ENCODE measurements around the gene SLC25A11. TPM values are rescaled to one million over a fixed set of nuclear protein-coding genes. Genes with fewer than 3 reads are reported as not detected.
A peak's percentile ranks its signal among the peaks of the same experiment; 100 is the strongest.

SLC25A11 gene
- total and polyA plus RNA-seq, 2 donors (not counting 1 experiment from before 2014, with no cell fraction given) = 32.3 to 44.4 TPM

GRCh38 chr17:4950075-4950745 lies 10.4 kb upstream of the SLC25A11 start:
- WGBS (ENCODE audit: insufficient coverage) = 7% methylated on average over 48 of the region's 52 CpGs
- H3K4me2 ChIP-seq (replicated peaks; ENCODE audit: low read depth, low read length, poor library complexity, severe bottlenecking) = peak overlapping the region; percentile 98
- intact Hi-C loops (cut with micrococcal nuclease) = no loop called here
- H3K4me1 Mint-ChIP-seq = peaks cover 33% of the 10 kb centered on the region
- H3K4me3 Mint-ChIP-seq = peak overlapping the region; percentile 85
- ATAC-seq (ENCODE audit: low read depth) = no peak
- no peak for TF ChIP-seq EZH2 (IDR thresholded peaks at IDR 0.05; ENCODE audit: borderline replicate concordance, insufficient read depth, low read depth, low read length, poor library complexity, severe bottlenecking)
- no peak for TF ChIP-seq CTCF (IDR thresholded peaks at IDR 0.05)
- DNase-seq = peak; percentile 66
- H3K4me3 ChIP-seq (ENCODE audit: control extremely low read depth in 1 of 5, extremely low read depth in 1 of 5, insufficient read depth in 1 of 5, low read depth in 2 of 5, low read length in 4 of 5) = peak overlapping the region; percentile 21 to 99 (median 96)
- H3K27me3 Mint-ChIP-seq = no peaks in the 10 kb centered on the region
- peaks cover 37% of the 10 kb centered on the region for H3K79me2 ChIP-seq (ENCODE audit: control insufficient read depth, insufficient read depth, low read length)
- H2AFZ ChIP-seq (ENCODE audit: insufficient read depth, low read depth, low read length, poor library complexity, severe bottlenecking) = peak overlapping the region; percentile 97
- ChIA-PET CTCF (interaction anchor here (1.2 to 3.0 kb wide), 2 partner anchors 17 to 41 kb away, joined by 3 to 16 read pairs; partner anchors contain the start of gene SPAG7), POLR2A (interaction anchor here (0.7 to 4.9 kb wide), 3 partner anchors 10 to 17 kb away, joined by 3 to 81 read pairs (median 38); partner anchors contain the start of genes RNF167, SLC25A11 and SPAG7)
- peak overlapping the region; percentile 97 for H3K9ac ChIP-seq (ENCODE audit: low read length)
- H3K27ac ChIP-seq (ENCODE audit: low read length in 2 of 2) = peak overlapping the region; percentile 55 to 93
- no peaks in the 10 kb centered on the region for H3K27me3 ChIP-seq (replicated peaks in 1 of 4; ENCODE audit: control extremely low read depth in 1 of 4, control insufficient read depth in 3 of 4, insufficient read depth in 4 of 4, low read length in 3 of 4)
- H4K20me1 ChIP-seq (ENCODE audit: control insufficient read depth, insufficient read depth, low read length, poor library complexity, severe bottlenecking) = peaks cover 30% of the 10 kb centered on the region
- H3K27ac Mint-ChIP-seq = peak overlapping the region; percentile 90
- H3K4me1 ChIP-seq (ENCODE audit: control insufficient read depth in 2 of 2, insufficient read depth in 2 of 2, low read length in 2 of 2) = peaks cover 24 to 32% of the 10 kb centered on the region in 2 donors
- peaks cover 0 to 17% of the 10 kb centered on the region in 2 experiments for H3K36me3 ChIP-seq (replicated peaks in 1 of 2; ENCODE audit: control extremely low read depth in 1 of 2, control insufficient read depth in 1 of 2, extremely low read depth in 1 of 2, insufficient read depth in 2 of 2, low read length in 1 of 2)
- H3K9me3 ChIP-seq (ENCODE audit: control extremely low read depth in 1 of 3, control insufficient read depth in 2 of 3, insufficient read depth in 1 of 3, low read length in 2 of 3) = no peaks in the 10 kb centered on the region
- H3K9me3 Mint-ChIP-seq (ENCODE audit: insufficient read depth) = no peaks in the 10 kb centered on the region

Measured in B cell (primary cell).